ENCODE measurements around the gene NLRP8.

Gene NLRP8
- long read RNA-seq = 0 reads

DNA sequence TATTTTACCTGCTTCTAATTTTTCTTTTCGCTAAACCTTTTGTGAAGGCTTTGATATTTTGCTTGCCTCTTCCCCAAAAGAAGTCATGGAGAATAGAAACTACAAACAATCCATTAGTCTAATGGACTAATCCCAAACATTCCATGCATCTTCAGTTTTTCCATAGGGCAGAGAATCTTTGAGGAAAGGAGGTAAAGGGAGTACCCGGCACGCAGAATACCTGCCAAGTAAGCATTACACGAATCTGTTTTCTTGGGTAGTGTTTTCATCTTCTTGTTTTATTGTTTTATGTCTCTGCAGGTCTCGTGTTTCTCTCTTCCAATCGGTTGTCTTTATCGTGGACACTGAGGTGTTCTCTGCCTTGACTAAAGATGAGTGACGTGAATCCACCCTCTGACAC is at the start of gene NLRP8:
NLRP8 (plus strand) TSS at position 301 of the 400 bp plus-strand sequence.
- no peak for DNase-seq (ENCODE audit: low read depth in 1 of 2, low spot score in 1 of 2)
- Histone ChIP-seq H3K27ac (replicated peaks) (no peak within 1 kb of the TSS), H3K27me3 (ENCODE audit: insufficient read depth, poor library complexity, severe bottlenecking) (no peaks in the 10 kb centered on the region), H3K4me3 (replicated peaks; ENCODE audit: insufficient read depth, low read length) (no peak within 1 kb of the TSS)
- TF ChIP-seq POLR2AphosphoS5 (IDR thresholded peaks at IDR 0.05; ENCODE audit: low read depth) (no peak), GABPA (IDR thresholded peaks at IDR 0.05; ENCODE audit: low read depth) (no peak), SPI1 (IDR thresholded peaks at IDR 0.05; ENCODE audit: borderline replicate concordance, low read depth) (no peak)
- TF ChIP-seq, protein P1, sequence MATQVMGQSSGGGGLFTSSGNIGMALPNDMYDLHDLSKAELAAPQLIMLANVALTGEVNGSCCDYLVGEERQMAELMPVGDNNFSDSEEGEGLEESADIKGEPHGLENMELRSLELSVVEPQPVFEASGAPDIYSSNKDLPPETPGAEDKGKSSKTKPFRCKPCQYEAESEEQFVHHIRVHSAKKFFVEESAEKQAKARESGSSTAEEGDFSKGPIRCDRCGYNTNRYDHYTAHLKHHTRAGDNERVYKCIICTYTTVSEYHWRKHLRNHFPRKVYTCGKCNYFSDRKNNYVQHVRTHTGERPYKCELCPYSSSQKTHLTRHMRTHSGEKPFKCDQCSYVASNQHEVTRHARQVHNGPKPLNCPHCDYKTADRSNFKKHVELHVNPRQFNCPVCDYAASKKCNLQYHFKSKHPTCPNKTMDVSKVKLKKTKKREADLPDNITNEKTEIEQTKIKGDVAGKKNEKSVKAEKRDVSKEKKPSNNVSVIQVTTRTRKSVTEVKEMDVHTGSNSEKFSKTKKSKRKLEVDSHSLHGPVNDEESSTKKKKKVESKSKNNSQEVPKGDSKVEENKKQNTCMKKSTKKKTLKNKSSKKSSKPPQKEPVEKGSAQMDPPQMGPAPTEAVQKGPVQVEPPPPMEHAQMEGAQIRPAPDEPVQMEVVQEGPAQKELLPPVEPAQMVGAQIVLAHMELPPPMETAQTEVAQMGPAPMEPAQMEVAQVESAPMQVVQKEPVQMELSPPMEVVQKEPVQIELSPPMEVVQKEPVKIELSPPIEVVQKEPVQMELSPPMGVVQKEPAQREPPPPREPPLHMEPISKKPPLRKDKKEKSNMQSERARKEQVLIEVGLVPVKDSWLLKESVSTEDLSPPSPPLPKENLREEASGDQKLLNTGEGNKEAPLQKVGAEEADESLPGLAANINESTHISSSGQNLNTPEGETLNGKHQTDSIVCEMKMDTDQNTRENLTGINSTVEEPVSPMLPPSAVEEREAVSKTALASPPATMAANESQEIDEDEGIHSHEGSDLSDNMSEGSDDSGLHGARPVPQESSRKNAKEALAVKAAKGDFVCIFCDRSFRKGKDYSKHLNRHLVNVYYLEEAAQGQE (IDR thresholded peaks at IDR 0.05; ENCODE audit: insufficient replicate concordance, low read depth) = no peak
- TF ChIP-seq, protein P2, sequence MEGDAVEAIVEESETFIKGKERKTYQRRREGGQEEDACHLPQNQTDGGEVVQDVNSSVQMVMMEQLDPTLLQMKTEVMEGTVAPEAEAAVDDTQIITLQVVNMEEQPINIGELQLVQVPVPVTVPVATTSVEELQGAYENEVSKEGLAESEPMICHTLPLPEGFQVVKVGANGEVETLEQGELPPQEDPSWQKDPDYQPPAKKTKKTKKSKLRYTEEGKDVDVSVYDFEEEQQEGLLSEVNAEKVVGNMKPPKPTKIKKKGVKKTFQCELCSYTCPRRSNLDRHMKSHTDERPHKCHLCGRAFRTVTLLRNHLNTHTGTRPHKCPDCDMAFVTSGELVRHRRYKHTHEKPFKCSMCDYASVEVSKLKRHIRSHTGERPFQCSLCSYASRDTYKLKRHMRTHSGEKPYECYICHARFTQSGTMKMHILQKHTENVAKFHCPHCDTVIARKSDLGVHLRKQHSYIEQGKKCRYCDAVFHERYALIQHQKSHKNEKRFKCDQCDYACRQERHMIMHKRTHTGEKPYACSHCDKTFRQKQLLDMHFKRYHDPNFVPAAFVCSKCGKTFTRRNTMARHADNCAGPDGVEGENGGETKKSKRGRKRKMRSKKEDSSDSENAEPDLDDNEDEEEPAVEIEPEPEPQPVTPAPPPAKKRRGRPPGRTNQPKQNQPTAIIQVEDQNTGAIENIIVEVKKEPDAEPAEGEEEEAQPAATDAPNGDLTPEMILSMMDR (IDR thresholded peaks at IDR 0.05; ENCODE audit: insufficient read depth, low read length) = no peak

GRCh38 chr19:55898911-55899310 is 48.7 kb upstream of the NLRP8 start:
- no peaks in the 10 kb centered on the region for H3K27me3 ChIP-seq (ENCODE audit: insufficient read depth, poor library complexity, severe bottlenecking)
- TF ChIP-seq GABPA (IDR thresholded peaks at IDR 0.05; ENCODE audit: low read depth) = no peak
- DNase-seq (ENCODE audit: low read depth in 1 of 2, low spot score in 1 of 2) = no peak
- H3K4me3 ChIP-seq (replicated peaks; ENCODE audit: insufficient read depth, low read length) = no peak overlapping the region
- H3K27ac ChIP-seq (replicated peaks) = no peak overlapping the region

- no peak overlapping the region for H3K4me3 ChIP-seq (replicated peaks; ENCODE audit: insufficient read depth, low read length)
- TF ChIP-seq GABPA (IDR thresholded peaks at IDR 0.05; ENCODE audit: low read depth) = no peak
- TF ChIP-seq, protein P2 (IDR thresholded peaks at IDR 0.05; ENCODE audit: insufficient read depth, low read length) = no peak
- no peak for TF ChIP-seq SPI1 (IDR thresholded peaks at IDR 0.05; ENCODE audit: borderline replicate concordance, low read depth)
- no peak for TF ChIP-seq POLR2AphosphoS5 (IDR thresholded peaks at IDR 0.05; ENCODE audit: low read depth)
- no peak for DNase-seq (ENCODE audit: low read depth in 1 of 2, low spot score in 1 of 2)
- H3K27me3 ChIP-seq (ENCODE audit: insufficient read depth, poor library complexity, severe bottlenecking) = no peaks in the 10 kb centered on the region
- no peak overlapping the region for H3K27ac ChIP-seq (replicated peaks)
Observed at GRCh38 chr19:55901369-55902079, 46.1 kb upstream of the NLRP8 start.

GRCh38 chr19:55902080-55902751 is 45.4 kb upstream of the NLRP8 start:
- TF ChIP-seq POLR2AphosphoS5 (IDR thresholded peaks at IDR 0.05; ENCODE audit: low read depth) (no peak), SPI1 (IDR thresholded peaks at IDR 0.05; ENCODE audit: borderline replicate concordance, low read depth) (no peak), GABPA (IDR thresholded peaks at IDR 0.05; ENCODE audit: low read depth) (no peak)
- TF ChIP-seq, protein P1 (IDR thresholded peaks at IDR 0.05; ENCODE audit: insufficient replicate concordance, low read depth) = no peak
- TF ChIP-seq, protein P2 (IDR thresholded peaks at IDR 0.05; ENCODE audit: insufficient read depth, low read length) = no peak
- Histone ChIP-seq H3K27ac (replicated peaks) (no peak overlapping the region), H3K27me3 (ENCODE audit: insufficient read depth, poor library complexity, severe bottlenecking) (no peaks in the 10 kb centered on the region), H3K4me3 (replicated peaks; ENCODE audit: insufficient read depth, low read length) (no peak overlapping the region)
- no peak for DNase-seq (ENCODE audit: low read depth in 1 of 2, low spot score in 1 of 2)
